Measurements from ENCODE around the gene MSH3.
A peak's percentile ranks its signal among the peaks of the same experiment; 100 is the strongest.

The MSH3 gene

DNA sequence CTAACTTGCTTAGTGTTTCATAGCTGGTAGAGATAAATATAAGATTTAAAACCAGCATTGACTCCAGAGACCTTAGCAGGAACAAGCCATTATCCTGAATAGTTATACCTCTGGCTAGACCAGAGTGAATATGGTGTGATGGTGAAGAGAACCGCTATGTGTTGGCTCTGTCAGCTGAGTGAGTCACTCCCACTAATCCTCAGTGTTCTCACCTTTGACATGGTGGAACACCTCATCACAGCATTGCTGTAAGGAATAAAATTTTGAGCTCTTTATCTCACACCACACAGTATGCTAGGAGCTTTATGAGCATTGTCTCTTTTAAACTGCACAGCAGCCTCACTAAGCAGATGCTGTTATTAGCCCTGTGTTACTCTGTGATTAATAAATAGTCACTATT lies 91.0 kb downstream of the MSH3 start:
- peak; percentile 64 for DNase-seq (ENCODE audit: low read depth, low spot score)
- no peak overlapping the region for H3K4me3 ChIP-seq (ENCODE audit: low read depth, low read length)
- no peak for TF ChIP-seq CTCF (IDR thresholded peaks at IDR 0.05; ENCODE audit: low read depth, low read length)
- in situ Hi-C loops (cut with HindIII; ENCODE audit: low sequenced_read_pairs), result no loop called here

DNA sequence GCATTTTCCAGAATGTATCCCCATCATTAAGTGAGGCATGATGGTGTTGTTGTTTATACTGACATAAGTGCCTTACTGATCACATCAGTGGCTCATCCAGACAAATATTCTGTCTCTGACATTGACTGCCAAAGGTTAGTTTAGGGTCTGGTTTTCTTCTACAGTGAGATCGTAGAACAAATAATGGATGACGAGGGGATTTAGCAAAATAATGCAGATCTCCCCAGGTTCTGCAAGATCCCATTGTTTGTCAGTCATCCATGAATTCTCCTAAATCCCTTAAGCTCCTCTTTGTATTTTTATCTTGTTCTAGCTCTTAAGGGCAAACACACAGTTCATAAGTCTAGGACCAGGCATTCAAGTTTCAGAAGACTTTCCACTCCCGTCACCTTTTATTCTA lies 93.5 kb downstream of the MSH3 start:
- in situ Hi-C loops (cut with HindIII; ENCODE audit: low sequenced_read_pairs), result no loop called here
- DNase-seq (ENCODE audit: low read depth, low spot score), result no peak
- H3K4me3 ChIP-seq (ENCODE audit: low read depth, low read length), result no peak overlapping the region
- no peak for TF ChIP-seq CTCF (IDR thresholded peaks at IDR 0.05; ENCODE audit: low read depth, low read length)

DNA sequence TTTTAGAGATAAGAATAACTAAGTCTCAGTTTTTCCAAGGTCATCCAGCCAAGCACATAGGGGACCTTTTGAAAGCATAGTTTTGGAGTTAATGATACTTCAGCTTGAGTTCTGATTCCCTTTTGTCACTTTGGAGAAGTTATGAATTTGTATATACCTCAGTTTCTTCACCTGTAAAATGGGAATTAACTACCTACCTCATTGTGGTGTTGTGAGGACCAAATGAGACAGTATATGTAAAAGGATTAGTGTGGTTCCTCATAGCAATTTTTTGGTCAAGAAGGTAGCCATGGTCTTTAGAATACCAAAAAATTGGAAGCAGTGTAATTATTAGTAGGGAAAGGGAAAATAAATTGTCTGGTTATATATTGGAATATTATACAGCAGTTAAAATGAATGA lies 98.0 kb downstream of the MSH3 start:
- no peak overlapping the region for H3K4me3 ChIP-seq (ENCODE audit: low read depth, low read length)
- no peak for TF ChIP-seq CTCF (IDR thresholded peaks at IDR 0.05; ENCODE audit: low read depth, low read length)
- in situ Hi-C loops (cut with HindIII; ENCODE audit: low sequenced_read_pairs), result no loop called here
- DNase-seq (ENCODE audit: low read depth, low spot score), result no peak

DNA sequence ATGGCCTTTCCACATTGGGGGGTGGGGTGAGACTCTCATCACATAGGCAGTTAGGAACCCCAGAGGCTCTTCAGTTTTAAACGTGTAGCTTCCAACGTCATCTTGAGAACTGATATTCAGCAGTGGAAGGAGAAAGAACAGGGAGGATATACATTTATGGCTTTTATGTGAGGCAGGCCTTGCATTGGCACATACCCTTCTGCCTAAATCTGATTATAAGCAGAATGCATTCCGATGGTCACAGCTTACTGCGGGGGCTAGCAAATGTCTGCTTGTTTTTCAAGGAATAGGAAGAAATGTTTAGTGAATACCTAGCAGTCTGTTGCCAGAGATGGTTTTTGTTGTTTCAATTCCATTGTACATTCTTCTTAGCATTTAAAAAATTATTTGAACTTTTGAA lies 99.3 kb downstream of the MSH3 start:
- no peak for TF ChIP-seq CTCF (IDR thresholded peaks at IDR 0.05; ENCODE audit: low read depth, low read length)
- in situ Hi-C loops (cut with HindIII; ENCODE audit: low sequenced_read_pairs), result no loop called here
- no peak overlapping the region for H3K4me3 ChIP-seq (ENCODE audit: low read depth, low read length)
- no peak for DNase-seq (ENCODE audit: low read depth, low spot score)

- in situ Hi-C loops (cut with HindIII; ENCODE audit: low sequenced_read_pairs), result no loop called here
- TF ChIP-seq CTCF (IDR thresholded peaks at IDR 0.05; ENCODE audit: low read depth, low read length), result no peak
- peak; percentile 79 for DNase-seq (ENCODE audit: low read depth, low spot score)
- no peak overlapping the region for H3K4me3 ChIP-seq (ENCODE audit: low read depth, low read length)
Observed at GRCh38 chr5:80754900-80755299, 100.4 kb downstream of the MSH3 start.

DNA sequence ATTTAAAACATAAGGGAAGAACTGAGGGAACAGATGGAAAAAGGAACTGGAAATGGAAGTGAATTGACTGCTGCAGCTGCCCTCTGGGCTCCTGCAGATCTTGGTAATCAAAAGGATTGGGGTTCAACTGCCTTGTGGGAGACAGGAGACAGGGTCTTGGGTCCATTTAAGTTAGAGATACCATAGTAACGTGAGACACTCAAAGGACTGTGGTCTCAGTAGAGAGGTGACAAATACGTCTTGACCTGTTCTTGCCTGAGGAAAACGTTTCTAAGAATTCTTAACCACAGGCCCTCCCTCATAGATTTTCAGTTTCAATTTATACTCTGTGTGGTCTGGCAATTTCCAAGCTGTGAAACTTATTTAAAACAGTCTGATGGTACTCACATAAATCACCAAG lies 101.2 kb downstream of the MSH3 start:
- no peak for TF ChIP-seq CTCF (IDR thresholded peaks at IDR 0.05; ENCODE audit: low read depth, low read length)
- peak; percentile 25 for DNase-seq (ENCODE audit: low read depth, low spot score)
- in situ Hi-C loops (cut with HindIII; ENCODE audit: low sequenced_read_pairs), result no loop called here
- H3K4me3 ChIP-seq (ENCODE audit: low read depth, low read length), result no peak overlapping the region

GRCh38 chr5:80756292-80756691 lies 101.8 kb downstream of the MSH3 start:
- TF ChIP-seq CTCF (IDR thresholded peaks at IDR 0.05; ENCODE audit: low read depth, low read length), result no peak
- no peak for DNase-seq (ENCODE audit: low read depth, low spot score)
- no peak overlapping the region for H3K4me3 ChIP-seq (ENCODE audit: low read depth, low read length)
- in situ Hi-C loops (cut with HindIII; ENCODE audit: low sequenced_read_pairs), result no loop called here
